ENCODE results near the gene ORAI3.

- TF ChIP-seq, protein P1, sequence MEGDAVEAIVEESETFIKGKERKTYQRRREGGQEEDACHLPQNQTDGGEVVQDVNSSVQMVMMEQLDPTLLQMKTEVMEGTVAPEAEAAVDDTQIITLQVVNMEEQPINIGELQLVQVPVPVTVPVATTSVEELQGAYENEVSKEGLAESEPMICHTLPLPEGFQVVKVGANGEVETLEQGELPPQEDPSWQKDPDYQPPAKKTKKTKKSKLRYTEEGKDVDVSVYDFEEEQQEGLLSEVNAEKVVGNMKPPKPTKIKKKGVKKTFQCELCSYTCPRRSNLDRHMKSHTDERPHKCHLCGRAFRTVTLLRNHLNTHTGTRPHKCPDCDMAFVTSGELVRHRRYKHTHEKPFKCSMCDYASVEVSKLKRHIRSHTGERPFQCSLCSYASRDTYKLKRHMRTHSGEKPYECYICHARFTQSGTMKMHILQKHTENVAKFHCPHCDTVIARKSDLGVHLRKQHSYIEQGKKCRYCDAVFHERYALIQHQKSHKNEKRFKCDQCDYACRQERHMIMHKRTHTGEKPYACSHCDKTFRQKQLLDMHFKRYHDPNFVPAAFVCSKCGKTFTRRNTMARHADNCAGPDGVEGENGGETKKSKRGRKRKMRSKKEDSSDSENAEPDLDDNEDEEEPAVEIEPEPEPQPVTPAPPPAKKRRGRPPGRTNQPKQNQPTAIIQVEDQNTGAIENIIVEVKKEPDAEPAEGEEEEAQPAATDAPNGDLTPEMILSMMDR (IDR thresholded peaks at IDR 0.05) = no peak
- peak in 1 of 2 donors; percentile 23 for TF ChIP-seq POLR2A (IDR thresholded peaks at IDR 0.05)
Observed at GRCh38 chr16:30922960-30923535, 25.8 kb upstream of the ORAI3 start.
